Fibroblast of pulmonary artery (primary cell): Measurements from ENCODE around the gene MACROD2.

Source experiments
- DNase-seq: peaks from one replicate; pipeline ENCODE4 v3.0.0-alpha.2; 2010; ENCODE audit warnings: low read depth
- H3K4me3 ChIP-seq: replicated peaks from 2 replicates; pipeline ENCODE4 v1.5.1; 2011; ENCODE audit warnings: low read depth, mild to moderate bottlenecking, control low read depth, low read length, moderate library complexity
- CTCF ChIP-seq: IDR thresholded peaks from 2 replicates; pipeline ENCODE4 v1.5.1; 2011; ENCODE audit warnings: mild to moderate bottlenecking, control low read depth, low read length, inconsistent platforms; ENCODE audit errors: missing control alignments

MACROD2 gene

DNA sequence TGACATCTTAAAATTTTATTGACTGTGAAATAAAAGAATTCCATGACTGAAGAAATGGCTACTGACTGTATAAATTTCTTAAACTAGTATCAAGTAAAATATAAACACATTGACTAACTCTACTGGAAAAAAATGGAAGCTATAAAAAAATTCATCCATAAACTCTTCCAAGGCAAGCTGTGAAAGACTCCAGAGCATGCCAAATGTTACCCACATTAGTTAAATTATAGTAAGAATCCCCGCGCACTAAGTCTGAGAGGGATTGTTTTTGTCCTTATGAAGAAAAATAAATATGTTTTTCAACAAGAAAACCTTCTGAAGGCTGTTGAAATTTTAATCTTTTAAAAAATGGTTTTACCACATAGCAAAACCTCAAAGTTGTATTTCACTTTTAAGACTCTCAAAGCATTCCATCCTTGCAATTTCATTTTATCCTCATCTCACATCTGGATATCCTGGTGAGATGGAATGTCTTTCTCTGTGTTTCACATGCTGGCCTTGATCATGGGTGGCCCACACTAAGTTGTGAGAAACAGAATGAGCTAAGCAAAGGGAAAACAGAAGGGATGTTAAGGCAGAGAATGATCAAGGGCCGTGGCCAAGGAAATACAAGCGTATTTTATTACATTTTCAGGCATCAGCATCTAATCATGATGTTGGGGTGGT, 1845.5 kb downstream of the MACROD2 start:
- no peak for DNase-seq
- no peak for TF ChIP-seq CTCF
- H3K4me3 ChIP-seq: no peak overlapping the region

DNA sequence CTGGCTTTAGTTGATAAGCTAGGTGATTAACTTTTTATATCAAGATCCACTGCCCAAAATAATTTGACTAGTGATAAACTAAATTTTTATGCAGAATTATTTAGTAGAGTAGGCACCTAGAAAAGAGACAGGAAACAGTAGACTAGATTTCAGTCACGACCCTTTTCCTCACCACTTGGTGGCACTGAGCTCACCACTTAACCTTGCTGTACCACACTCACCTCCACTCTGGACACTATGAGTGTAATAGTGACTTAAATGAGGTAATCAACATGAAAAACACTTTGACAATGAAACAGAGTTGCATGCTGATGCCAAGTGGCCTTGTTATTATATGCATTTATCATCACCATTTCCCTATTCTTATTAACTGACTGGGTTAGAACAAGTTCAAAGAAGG, 1847.6 kb downstream of the MACROD2 start:
- TF ChIP-seq CTCF: no peak
- no peak for DNase-seq
- H3K4me3 ChIP-seq: no peak overlapping the region

DNA sequence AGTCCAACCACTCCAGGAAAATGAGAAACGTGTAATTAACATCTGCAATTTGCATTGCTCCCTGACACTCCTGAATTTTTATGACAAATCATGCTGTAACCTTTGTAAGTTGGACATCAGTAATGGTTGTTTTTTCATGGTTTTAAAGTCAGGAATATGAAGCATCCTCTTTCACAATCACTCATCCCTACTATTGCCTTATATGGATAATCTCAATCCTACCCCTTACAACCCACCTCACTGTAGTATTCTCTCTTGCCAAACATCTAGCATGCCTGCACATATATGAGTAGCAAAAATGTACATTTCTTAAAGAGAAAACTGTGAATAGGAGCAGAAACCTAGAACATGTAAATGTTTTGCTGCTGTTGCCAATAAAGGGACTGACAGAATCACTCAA, 1848.5 kb downstream of the MACROD2 start:
- DNase-seq: no peak
- H3K4me3 ChIP-seq: no peak overlapping the region
- no peak for TF ChIP-seq CTCF

DNA sequence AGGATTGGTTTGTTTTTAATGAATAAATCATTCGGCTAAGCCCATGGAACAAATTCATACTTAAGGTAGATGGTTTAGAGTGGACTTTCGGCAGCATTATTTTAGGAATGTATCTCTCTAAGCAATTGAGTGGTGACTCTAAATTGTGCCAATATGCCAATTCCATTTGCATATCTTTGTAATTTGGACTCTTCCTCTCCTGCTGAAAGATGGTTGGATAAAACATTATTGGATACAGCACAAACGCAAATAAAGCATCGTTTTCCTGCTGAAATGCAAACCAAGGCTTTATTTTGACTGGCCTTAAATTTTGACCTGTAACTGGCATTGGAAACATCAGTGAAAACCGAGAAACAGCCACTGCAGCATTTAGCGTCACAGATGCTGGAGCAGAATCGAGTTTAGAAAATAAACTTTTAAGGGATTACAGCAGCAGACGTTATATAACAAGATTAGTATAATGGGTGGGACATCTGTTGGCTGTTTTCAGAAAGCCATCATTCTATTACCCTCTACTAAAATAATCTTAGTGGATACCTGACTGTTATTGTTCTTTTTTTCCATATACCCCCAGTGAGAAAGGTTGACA, 1852.0 kb downstream of the MACROD2 start:
- TF ChIP-seq CTCF: no peak
- DNase-seq: no peak
- no peak overlapping the region for H3K4me3 ChIP-seq

DNA sequence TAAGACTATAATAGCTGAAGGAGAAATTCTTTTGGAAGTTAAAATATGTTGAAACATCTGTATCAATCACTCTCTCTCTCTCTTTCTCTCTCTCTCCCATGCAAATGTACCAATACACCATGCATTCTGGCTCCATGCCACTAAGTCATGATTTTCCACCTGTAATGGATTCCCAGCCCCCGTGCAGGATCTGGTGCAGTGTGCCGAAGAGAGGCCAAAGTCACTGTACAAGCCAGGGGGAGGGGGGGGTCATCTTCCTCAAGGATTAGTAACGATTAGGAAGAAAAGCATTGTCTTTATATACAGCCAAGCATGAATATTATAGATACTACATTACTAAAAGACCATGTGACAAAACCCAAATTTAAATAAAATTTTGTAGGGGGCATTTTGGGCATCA, 1852.8 kb downstream of the MACROD2 start:
- no peak for TF ChIP-seq CTCF
- no peak for DNase-seq
- H3K4me3 ChIP-seq: no peak overlapping the region

DNA sequence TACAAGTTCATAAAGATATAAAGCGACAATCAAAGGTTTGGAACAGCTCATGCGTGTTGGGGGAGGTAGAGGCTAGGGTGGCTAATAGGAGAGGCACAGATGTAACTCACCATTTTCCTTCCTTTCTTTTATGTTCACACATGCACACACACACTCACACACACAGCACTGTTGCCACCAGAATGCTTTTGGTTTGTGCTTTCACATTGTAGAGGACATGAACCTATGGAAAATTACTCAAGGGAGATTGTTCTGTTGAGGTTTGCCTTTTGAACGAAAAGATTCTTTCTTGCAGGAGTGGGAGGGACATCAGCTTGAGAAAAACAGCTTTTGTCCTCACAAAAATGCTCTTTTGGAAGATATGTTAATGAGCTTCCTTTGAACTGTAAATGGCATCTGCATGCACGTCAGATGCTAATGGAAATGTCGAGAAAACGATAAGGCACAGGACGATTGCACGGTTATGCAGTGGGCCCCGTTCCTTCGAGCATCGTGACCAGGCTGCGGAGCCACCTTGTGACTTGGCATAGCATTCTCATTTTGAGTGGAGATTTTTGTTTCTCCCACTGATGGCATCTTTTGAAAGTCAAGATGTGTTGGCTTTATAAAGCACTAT, 1853.8 kb downstream of the MACROD2 start:
- no peak for DNase-seq
- TF ChIP-seq CTCF: no peak
- H3K4me3 ChIP-seq: no peak overlapping the region
